C4-2B (cell line): ENCODE results near the gene HGFAC.

Experiments used
- H3K27ac ChIP-seq: fragments of 450-650 bp; 2 replicates; pipeline ENCODE4 v1.5.1; 2017
- ZFX ChIP-seq: fragments of 450-650 bp; IDR thresholded peaks from 2 replicates; pipeline ENCODE4 v1.6.1; 2017
- TF ChIP-seq, protein P1 (sequence below): fragments of 450-650 bp; conservative IDR thresholded peaks from 2 replicates; pipeline ENCODE4 v1.5.1; 2017; ENCODE audit warnings: mild to moderate bottlenecking

HGFAC gene

DNA sequence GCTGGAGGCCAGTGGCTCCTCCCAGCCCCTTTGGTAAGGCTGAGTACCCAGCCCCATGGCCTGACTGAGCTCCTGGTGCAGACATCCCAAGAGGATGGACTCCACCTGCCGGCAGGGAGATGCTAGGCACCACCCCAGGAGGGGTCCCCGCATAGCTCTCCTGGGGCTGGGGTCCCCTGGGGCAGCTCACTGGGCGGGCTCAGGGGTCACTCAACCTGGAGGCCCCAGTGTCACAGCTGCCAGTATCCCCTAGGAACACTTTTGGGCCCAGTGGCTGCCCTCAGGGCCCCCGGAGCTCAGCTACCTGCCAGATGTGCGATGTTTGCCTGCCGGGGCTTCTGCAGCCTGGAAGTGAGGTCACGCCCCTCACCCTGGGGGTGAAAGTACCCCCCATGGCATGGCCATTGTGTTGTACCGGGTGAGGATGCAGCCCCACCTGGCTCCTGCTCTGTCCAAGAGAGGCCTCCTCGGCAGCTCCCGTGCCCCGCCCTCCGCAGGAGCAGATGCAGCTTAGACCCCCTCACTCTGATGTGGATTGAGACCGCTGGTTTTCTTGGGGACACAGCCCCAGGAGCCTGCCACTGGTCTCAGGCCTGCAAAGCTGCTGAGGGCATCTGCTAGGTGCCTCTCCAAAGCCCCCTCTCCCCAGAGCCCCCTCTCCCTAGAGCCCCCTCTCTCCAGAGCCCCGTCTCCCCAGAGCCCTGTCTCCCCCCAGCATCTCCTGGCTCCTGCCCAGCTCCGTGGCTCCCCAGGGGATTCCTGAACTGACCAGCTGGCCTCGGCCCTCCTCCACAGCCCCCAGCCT, 6.7 kb upstream of the HGFAC start:
- H3K27ac ChIP-seq = no peak overlapping the region
- TF ChIP-seq, protein P1, sequence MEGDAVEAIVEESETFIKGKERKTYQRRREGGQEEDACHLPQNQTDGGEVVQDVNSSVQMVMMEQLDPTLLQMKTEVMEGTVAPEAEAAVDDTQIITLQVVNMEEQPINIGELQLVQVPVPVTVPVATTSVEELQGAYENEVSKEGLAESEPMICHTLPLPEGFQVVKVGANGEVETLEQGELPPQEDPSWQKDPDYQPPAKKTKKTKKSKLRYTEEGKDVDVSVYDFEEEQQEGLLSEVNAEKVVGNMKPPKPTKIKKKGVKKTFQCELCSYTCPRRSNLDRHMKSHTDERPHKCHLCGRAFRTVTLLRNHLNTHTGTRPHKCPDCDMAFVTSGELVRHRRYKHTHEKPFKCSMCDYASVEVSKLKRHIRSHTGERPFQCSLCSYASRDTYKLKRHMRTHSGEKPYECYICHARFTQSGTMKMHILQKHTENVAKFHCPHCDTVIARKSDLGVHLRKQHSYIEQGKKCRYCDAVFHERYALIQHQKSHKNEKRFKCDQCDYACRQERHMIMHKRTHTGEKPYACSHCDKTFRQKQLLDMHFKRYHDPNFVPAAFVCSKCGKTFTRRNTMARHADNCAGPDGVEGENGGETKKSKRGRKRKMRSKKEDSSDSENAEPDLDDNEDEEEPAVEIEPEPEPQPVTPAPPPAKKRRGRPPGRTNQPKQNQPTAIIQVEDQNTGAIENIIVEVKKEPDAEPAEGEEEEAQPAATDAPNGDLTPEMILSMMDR = no peak
- no peak for TF ChIP-seq ZFX

DNA sequence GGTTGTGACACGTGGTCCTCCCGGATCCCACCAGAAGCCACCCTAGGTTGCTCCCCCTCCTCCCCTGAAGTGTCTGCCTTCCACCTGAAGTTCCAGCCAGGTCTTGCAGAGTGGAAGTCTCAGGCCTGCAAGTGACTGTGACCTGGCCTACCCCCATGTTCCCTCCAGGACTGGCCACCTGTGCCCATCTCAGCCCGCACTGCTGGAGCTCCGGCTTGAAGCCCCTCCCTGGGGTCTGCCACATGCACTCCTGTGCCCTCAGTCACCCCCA, 6.1 kb upstream of the HGFAC start:
- H3K27ac ChIP-seq = no peak overlapping the region; the same call in 1 of the 2 replicates
- no peak for TF ChIP-seq ZFX
- TF ChIP-seq, protein P1 = no peak

DNA sequence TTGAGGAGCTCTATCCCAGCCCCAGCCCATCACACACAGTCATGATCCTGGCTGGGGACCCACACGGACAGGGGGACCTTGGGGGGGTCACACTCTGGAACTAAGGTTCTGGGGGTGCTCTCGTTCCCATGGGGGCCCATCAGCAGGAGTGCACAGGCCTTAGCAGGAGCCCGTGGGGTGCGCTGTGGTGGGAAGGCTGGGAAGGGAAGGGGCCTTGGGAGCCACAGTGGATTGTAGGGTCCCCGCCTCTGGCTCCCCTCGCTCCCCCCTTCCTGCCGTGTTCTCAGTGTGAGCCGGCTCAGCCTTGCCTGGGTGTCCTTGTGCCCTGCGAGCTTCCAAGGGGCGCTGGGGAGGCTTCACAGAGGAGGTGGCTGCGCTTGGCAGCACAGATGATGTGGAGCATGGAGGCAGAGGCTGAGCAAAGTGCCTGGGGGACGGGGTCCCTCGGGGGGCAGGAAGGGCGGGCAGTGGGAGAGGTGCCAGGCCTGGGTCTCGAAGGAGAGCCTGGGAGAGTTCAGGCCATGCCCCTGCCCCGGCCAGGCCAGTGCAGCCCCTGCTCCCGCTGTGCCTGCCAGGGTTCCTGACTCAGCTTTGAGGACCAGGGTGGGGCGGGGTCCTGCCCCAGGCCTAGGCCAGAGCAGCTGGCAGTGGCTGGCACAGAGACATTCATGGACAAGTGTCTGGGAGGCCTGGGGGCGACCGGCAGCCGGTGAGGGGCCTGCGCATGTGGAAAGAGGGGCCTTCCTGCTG, 5.5 kb upstream of the HGFAC start:
- TF ChIP-seq, protein P1 = no peak
- no peak for TF ChIP-seq ZFX
- H3K27ac ChIP-seq = peak overlapping the region; percentile 71

DNA sequence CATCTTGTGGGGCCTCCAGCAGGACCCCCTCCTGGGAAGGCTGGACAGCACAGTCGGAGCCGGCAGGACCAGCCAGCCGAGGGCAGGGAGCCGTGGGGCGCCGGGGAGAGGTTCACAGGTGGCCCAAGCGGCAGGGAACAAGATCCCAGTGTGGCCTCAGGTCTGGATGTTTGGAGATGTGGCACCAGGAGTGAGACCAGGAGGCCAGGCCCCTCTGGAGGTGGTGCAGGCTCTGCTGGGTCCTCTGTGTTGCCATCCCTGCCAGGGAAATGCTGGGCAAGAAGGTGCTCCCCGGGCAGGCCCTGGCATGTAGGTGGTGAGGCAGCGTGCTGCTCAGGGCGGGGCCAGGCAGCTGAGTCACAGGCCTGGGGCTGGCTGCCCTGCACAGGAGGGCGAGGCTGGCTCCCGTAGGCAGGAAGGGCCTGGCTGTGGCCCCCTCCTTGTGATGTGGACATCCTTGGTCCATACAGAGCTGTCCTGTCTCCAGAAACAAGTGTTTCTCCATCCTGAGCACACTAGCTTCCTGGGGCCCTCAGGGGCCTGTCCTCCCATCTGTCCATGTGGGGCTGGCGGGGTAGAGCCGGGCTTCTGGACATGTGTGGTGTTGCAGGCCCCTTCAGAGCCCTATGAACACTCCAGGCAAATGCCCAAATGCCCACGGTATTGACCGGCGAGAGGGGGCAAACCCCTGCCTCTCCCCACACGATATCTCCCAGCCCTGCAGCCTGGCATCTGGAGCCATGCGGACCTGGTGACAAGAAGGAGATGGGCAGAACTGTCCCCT, 4.8 kb upstream of the HGFAC start:
- peak overlapping the region; percentile 71 for H3K27ac ChIP-seq
- TF ChIP-seq ZFX = no peak
- TF ChIP-seq, protein P1 = no peak

DNA sequence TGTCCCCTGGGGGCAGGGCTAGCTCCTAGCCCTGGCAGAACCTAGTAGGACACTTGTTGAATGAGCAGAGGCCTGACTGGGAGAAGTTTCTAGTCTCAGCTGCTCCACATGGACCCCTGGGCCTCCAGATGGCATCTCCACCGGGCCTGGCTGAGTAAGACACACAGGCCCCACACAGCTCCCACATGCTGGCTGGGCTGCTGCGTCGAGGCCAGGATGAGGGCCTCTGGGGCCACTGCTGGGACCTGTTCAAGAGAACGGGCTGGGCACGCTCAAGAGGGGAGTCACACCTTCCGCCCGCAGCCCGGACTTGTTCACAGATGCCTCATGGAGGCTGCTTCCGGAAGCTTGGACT, 4.2 kb upstream of the HGFAC start:
- TF ChIP-seq, protein P1 = no peak
- TF ChIP-seq ZFX = no peak
- peak overlapping the region; percentile 71 for H3K27ac ChIP-seq

DNA sequence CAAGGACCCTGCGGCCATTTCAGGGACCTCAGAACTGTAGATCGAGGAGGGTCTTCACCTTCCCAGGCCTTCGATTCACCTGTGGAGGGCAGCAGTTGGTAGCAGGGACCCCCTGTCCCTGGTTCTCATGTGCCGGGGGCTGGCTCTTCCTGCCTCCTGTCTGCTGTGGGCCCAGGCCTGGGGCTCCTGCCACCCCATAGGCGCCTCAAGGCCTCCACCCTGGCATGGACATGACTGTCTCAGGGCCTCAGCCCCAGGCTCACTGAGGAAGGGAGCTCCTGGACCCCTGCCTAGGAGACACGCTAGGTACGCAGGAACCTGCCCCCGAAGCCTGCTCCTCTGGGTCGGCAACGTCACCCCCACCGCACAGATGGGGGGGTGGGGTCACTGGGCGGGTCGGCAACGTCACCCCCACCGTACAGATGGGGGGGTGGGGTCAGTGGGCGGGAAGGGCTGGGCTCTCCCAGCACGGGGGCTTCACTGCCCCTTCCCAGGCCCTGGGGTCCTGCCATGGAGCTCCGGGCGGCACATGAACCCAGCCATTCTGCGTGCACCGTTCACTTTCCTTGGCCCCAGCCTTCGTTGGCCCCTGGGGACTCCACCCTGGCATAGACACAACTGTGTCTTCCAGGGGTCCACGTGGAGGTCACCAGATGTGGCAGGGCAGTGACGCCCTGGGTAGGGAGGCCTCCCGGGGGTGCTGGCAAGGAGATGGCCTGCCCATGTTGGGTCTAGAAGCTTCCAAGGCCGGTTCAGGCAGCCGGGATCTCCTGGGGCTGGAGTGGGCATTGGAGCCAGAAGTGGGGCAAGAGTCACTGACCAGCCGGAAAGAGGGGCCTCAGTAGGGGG, 3.5 kb upstream of the HGFAC start:
- peak overlapping the region; percentile 71 for H3K27ac ChIP-seq

More for the DNA sequence above, 3.5 kb upstream of the HGFAC start:
- TF ChIP-seq ZFX = no peak
- TF ChIP-seq, protein P1 = no peak
